ENCODE measurements around the gene AGER.

DNA sequence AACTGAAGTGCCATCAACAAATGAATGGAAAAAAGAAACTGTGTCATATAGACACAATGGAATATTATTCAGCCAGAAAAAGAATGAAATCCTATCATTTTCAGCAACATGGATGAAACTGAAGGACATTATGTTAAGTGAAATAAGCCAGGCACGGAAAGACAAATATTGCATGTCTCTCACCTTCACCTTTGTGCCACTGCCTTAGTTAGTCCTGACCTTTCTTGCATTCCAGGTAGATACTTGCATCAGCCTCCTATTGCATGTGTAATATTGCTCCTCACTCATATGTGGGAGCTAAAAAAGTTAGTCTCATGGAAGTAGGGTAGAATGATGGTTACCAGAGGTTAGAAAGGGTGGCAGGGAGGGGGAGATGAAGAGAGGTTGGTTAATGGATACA is 24.9 kb upstream of the AGER start:
- TF ChIP-seq POLR2A (IDR thresholded peaks at IDR 0.05): no peak
- TF ChIP-seq, protein P1, sequence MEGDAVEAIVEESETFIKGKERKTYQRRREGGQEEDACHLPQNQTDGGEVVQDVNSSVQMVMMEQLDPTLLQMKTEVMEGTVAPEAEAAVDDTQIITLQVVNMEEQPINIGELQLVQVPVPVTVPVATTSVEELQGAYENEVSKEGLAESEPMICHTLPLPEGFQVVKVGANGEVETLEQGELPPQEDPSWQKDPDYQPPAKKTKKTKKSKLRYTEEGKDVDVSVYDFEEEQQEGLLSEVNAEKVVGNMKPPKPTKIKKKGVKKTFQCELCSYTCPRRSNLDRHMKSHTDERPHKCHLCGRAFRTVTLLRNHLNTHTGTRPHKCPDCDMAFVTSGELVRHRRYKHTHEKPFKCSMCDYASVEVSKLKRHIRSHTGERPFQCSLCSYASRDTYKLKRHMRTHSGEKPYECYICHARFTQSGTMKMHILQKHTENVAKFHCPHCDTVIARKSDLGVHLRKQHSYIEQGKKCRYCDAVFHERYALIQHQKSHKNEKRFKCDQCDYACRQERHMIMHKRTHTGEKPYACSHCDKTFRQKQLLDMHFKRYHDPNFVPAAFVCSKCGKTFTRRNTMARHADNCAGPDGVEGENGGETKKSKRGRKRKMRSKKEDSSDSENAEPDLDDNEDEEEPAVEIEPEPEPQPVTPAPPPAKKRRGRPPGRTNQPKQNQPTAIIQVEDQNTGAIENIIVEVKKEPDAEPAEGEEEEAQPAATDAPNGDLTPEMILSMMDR (IDR thresholded peaks at IDR 0.05): no peak
- no peak for TF ChIP-seq POLR2AphosphoS5 (IDR thresholded peaks at IDR 0.05)
